Bronchial epithelial cell (primary cell): ENCODE results near the gene ART5. TPM values are rescaled to one million over a fixed set of nuclear protein-coding genes. Genes with fewer than 3 reads are reported as not detected.
A peak's percentile ranks its signal among the peaks of the same experiment; 100 is the strongest.

Experiments used
- DNase-seq: peaks from one replicate; pipeline ENCODE4 v3.0.0-alpha.2; 2010; ENCODE audit warnings: low read depth
- FAIRE-seq: peaks from 2 replicates; lab custom pipeline; 2011; peaks lifted over from hg19 to GRCh38; lab: Jason Lieb, UNC
- H3K27me3 ChIP-seq: 2 replicates; pipeline ENCODE4 v1.5.1; 2011; ENCODE audit warnings: low read length; ENCODE audit not compliant: control insufficient read depth, insufficient read depth
- H3K36me3 ChIP-seq: 2 replicates; pipeline ENCODE4 v1.5.1; 2011; ENCODE audit warnings: low read length; ENCODE audit not compliant: control insufficient read depth, insufficient read depth
- H3K4me3 ChIP-seq: 2 replicates; pipeline ENCODE4 v1.5.1; 2011; ENCODE audit warnings: mild to moderate bottlenecking, low read depth, low read length, control low read depth
- CTCF ChIP-seq: IDR thresholded peaks from 2 replicates; pipeline ENCODE4 v1.5.1; 2011; ENCODE audit warnings: mild to moderate bottlenecking, moderate library complexity, low read length, control low read depth, inconsistent platforms; ENCODE audit not compliant: insufficient read depth, severe bottlenecking
- total RNA-seq: library from RNA; depleted of rRNA; stranded (reverse); fragments of >200 nt; gene quantifications from 2 replicates; pipeline ENCODE4 v1.2.1, GENCODE V29; 2014

ART5 gene
- total RNA-seq, 1 donor from 2014 or later: not detected

- no peak for TF ChIP-seq CTCF
- FAIRE-seq: no peak
Observed at GRCh38 chr11:3615998-3616397, 25.8 kb downstream of the ART5 start.

GRCh38 chr11:3614742-3615171, 27.0 kb downstream of the ART5 start:
- no peaks in the 10 kb centered on the region for H3K27me3 ChIP-seq
- FAIRE-seq (no peak), DNase-seq (peak; percentile 47)
- no peak overlapping the region for H3K4me3 ChIP-seq
- TF ChIP-seq CTCF: no peak
- no peaks in the 10 kb centered on the region for H3K36me3 ChIP-seq

More at GRCh38 chr11:3615998-3616397, 25.8 kb downstream of the ART5 start:
- no peaks in the 10 kb centered on the region for H3K36me3 ChIP-seq
- H3K27me3 ChIP-seq: no peaks in the 10 kb centered on the region
- peak; percentile 35 for DNase-seq
- H3K4me3 ChIP-seq: no peak overlapping the region

- H3K4me3 ChIP-seq: no peak overlapping the region
- no peak for TF ChIP-seq CTCF
- DNase-seq (no peak), FAIRE-seq (peak; percentile 93)
- H3K27me3 ChIP-seq: no peaks in the 10 kb centered on the region
- no peaks in the 10 kb centered on the region for H3K36me3 ChIP-seq
Observed at GRCh38 chr11:3613998-3614741, 27.6 kb downstream of the ART5 start.

- TF ChIP-seq CTCF: no peak
- Histone ChIP-seq H3K4me3 (no peak overlapping the region), H3K27me3 (no peaks in the 10 kb centered on the region), H3K36me3 (no peaks in the 10 kb centered on the region)
- FAIRE-seq (no peak), DNase-seq (no peak)
Observed at GRCh38 chr11:3611976-3612678, 29.7 kb downstream of the ART5 start.

- DNase-seq (no peak), FAIRE-seq (no peak)
- no peaks in the 10 kb centered on the region for H3K27me3 ChIP-seq
- H3K4me3 ChIP-seq: no peak overlapping the region
- no peak for TF ChIP-seq CTCF
- H3K36me3 ChIP-seq: no peaks in the 10 kb centered on the region
Observed at GRCh38 chr11:3610846-3611245, 30.9 kb downstream of the ART5 start.
